K562 (cell line): ENCODE data around the gene SIRT2. TPM values are rescaled to one million over a fixed set of nuclear protein-coding genes. Genes with fewer than 3 reads are reported as not detected.

Experiments used
- ATAC-seq: fragments of 200-7000 bp; cut with Tn5 transposase; 3 replicates; pipeline ENCODE4 v1.9.1; 2020; ENCODE audit warnings: moderate library complexity
- BruUV-seq: library from RNA; stranded (reverse); fragments of 400-500 nt; replicated peaks from 2 replicates; lab custom pipeline; 2021; lab: Mats Ljungman, UMichigan
- CTCF ChIA-PET: fragments of 300-600 bp; formaldehyde crosslinking; extraction: SDS; loops from one replicate; lab custom pipeline; 2021; ENCODE audit warnings: low intra/inter-chr PET ratio; lab: Yijun Ruan, JAX
- POLR2A ChIA-PET: fragments of 300-600, 350-650 bp; sonication (Branson Sonifier 250); formaldehyde crosslinking; extraction: SDS; loops from one replicate; lab custom pipeline; 2021; ENCODE audit warnings: antibody characterized with exemption, inconsistent platforms; lab: Yijun Ruan, JAX
- DNase-seq, 4 experiments: peaks; one replicate each; pipeline versions ENCODE4 v3.0.0 to v3.0.0-alpha.2; 2011 to 2018; ENCODE audit warnings: low spot score in 3 of 4, mixed read lengths in 3 of 4; ENCODE audit errors: extremely low read depth in 1 of 4
- FAIRE-seq: peaks from 2 replicates; lab custom pipeline; 2011; peaks lifted over from hg19 to GRCh38; lab: Jason Lieb, UNC
- H2AFZ ChIP-seq: 2 replicates; pipeline ENCODE4 v1.6.0; 2011; ENCODE audit warnings: low read depth, low read length, control low read depth, inconsistent platforms
- H3K27ac ChIP-seq: fragments of 200-600 bp; 3 replicates; pipeline ENCODE4 v1.8.0; 2011; ENCODE audit warnings: low read depth, mild to moderate bottlenecking, control low read depth, inconsistent platforms, low read length, moderate library complexity, mixed read lengths; ENCODE audit errors: extremely low read depth
- H3K27me3 ChIP-seq, 2 experiments: fragments of 300-600 bp in 1 of 2; 2 replicates in 1 of 2; 3 replicates in 1 of 2; pipeline versions ENCODE4 v1.6.0 to v1.8.0; 2011; ENCODE audit warnings: inconsistent platforms in 2 of 2, low read length in 2 of 2, mild to moderate bottlenecking in 1 of 2, mixed read lengths in 1 of 2, moderate library complexity in 1 of 2; ENCODE audit not compliant: control insufficient read depth in 2 of 2, insufficient read depth in 2 of 2
- H3K36me3 ChIP-seq: fragments of 300-600 bp; 3 replicates; pipeline ENCODE4 v1.8.0; 2011; ENCODE audit warnings: mild to moderate bottlenecking, low read length, inconsistent platforms; ENCODE audit not compliant: control insufficient read depth, insufficient read depth
- H3K4me1 ChIP-seq, 2 experiments: fragments of 200-600 bp in 1 of 2; replicated peaks in 1 of 2; 2 replicates in 1 of 2; 3 replicates in 1 of 2; pipeline versions ENCODE4 v1.5.1 to v1.8.0; 2011; ENCODE audit warnings: inconsistent platforms in 2 of 2, low read length in 2 of 2, mild to moderate bottlenecking in 1 of 2, mixed read lengths in 1 of 2, moderate library complexity in 1 of 2; ENCODE audit not compliant: control insufficient read depth in 2 of 2, insufficient read depth in 2 of 2
- H3K4me2 ChIP-seq: 2 replicates; pipeline ENCODE4 v1.6.1; 2011; ENCODE audit warnings: low read length, control low read depth, inconsistent platforms, mixed read lengths; ENCODE audit not compliant: insufficient read depth
- H3K4me3 ChIP-seq: fragments of 200-600 bp; sonication (generic), shearing (Covaris generic); 2 replicates; pipeline ENCODE4 v1.5.1; 2016; ENCODE audit warnings: control low read depth, inconsistent platforms
- H3K79me2 ChIP-seq: fragments of 200-600 bp; 3 replicates; pipeline ENCODE4 v1.8.0; 2011; ENCODE audit warnings: low read length, inconsistent platforms; ENCODE audit not compliant: control insufficient read depth, insufficient read depth
- H3K9ac ChIP-seq, 2 experiments: 2 replicates each; pipeline versions ENCODE4 v1.6.0 to v1.6.1; 2011; ENCODE audit warnings: low read depth in 2 of 2, low read length in 2 of 2, control low read depth in 1 of 2, inconsistent platforms in 1 of 2, mild to moderate bottlenecking in 1 of 2, mixed read lengths in 1 of 2; ENCODE audit not compliant: insufficient read depth in 1 of 2
- H3K9me1 ChIP-seq: one replicate; pipeline ENCODE4 v1.6.0; 2011; ENCODE audit warnings: inconsistent platforms, mild to moderate bottlenecking, low read length, moderate library complexity; ENCODE audit not compliant: control insufficient read depth, insufficient read depth
- H3K9me3 ChIP-seq: replicated peaks from 2 replicates; pipeline ENCODE4 v1.5.1; 2011; ENCODE audit warnings: low read depth, low read length, inconsistent platforms; ENCODE audit not compliant: control insufficient read depth, insufficient read depth
- H4K20me1 ChIP-seq: replicated peaks from 2 replicates; pipeline ENCODE4 v1.6.1; 2011; ENCODE audit warnings: low read length, inconsistent platforms, mixed read lengths; ENCODE audit not compliant: control insufficient read depth, insufficient read depth
- GABPA ChIP-seq: fragments of 200-800 bp; sonication (Bioruptor generic); conservative IDR thresholded peaks from 2 replicates; pipeline ENCODE4 v1.6.1; 2016; ENCODE audit warnings: low read depth, missing genetic modification characterization, missing compliant biosample characterization
- MCM2 ChIP-seq: fragments of 450-650 bp; IDR thresholded peaks from 2 replicates; pipeline ENCODE4 v1.6.1; 2017; ENCODE audit warnings: low read depth, mild to moderate bottlenecking
- SP1 ChIP-seq: sonication (generic); formaldehyde crosslinking; IDR thresholded peaks from 2 replicates; pipeline ENCODE4 v1.8.1; 2022; ENCODE audit warnings: mild to moderate bottlenecking, missing genetic modification reagents
- YY1 ChIP-seq, 3 experiments: IDR thresholded peaks; 2 replicates each; pipeline ENCODE4 v1.6.1; 2011; ENCODE audit warnings: low read length in 2 of 3, mild to moderate bottlenecking in 2 of 3, moderate library complexity in 2 of 3, borderline replicate concordance in 1 of 3, control low read depth in 1 of 3, low read depth in 1 of 3; ENCODE audit not compliant: insufficient read depth in 3 of 3, insufficient replicate concordance in 2 of 3, control insufficient read depth in 1 of 3, insufficient read length in 1 of 3; ENCODE audit errors: extremely low read depth in 1 of 3
- WGBS: fragments of 100-300 bp; shearing (Covaris generic); methylation state at CpG from one replicate; pipeline ENCODE4 v1.1.6; 2016; ENCODE audit warnings: low coverage, mixed read lengths; ENCODE audit not compliant: insufficient coverage; ENCODE audit errors: missing lambda C conversion rate; 5-methylcytosine and 5-hydroxymethylcytosine counted together
- in situ Hi-C: fragments of 300-500 bp; cut with MboI; formaldehyde crosslinking; loops from 4 replicates; pipeline ENCODE4 v1.15.0; 2018; ENCODE audit warnings: inconsistent platforms, mixed read lengths
- intact Hi-C: fragments of 100-400 bp; cut with micrococcal nuclease; formaldehyde crosslinking; loops from 2 replicates; pipeline ENCODE4 v1.14.2; 2022
- polyA plus RNA-seq, 8 experiments: library from polyadenylated mRNA; depleted of rRNA in 4 of 8; stranded (reverse) in 5 of 8; unstranded in 3 of 8; fragments of >200 nt; fragmentation: Nextera tagmentation in 2 of 8; fragmentation: Illumina TruSeq in 1 of 8; extraction: Ambion mirVana in 2 of 8; extraction: Trizol in 1 of 8; gene quantifications; 2 replicates each; pipeline versions ENCODE4 v1.2.1 to v1.2.3, GENCODE V29; 2011 to 2014; ENCODE audit warnings: inconsistent platforms in 1 of 8, missing spikeins in 1 of 8
- total RNA-seq, 7 experiments: library from RNA; depleted of rRNA in 6 of 7; stranded (reverse); fragments of >200 nt in 6 of 7; fragmentation: Illumina TruSeq in 2 of 7; extraction: Trizol in 2 of 7; gene quantifications; 2 replicates each; pipeline versions ENCODE4 v1.2.1 to v1.2.3, GENCODE V29; 2011 to 2021; ENCODE audit warnings: low replicate concordance in 1 of 7

Gene SIRT2
- total and polyA plus RNA-seq, 9 of the 15 experiments (the other 6 are each of a cell fraction or from before 2014, with no cell fraction given), result 2.3 to 35.2 (median 22.9) TPM

DNA sequence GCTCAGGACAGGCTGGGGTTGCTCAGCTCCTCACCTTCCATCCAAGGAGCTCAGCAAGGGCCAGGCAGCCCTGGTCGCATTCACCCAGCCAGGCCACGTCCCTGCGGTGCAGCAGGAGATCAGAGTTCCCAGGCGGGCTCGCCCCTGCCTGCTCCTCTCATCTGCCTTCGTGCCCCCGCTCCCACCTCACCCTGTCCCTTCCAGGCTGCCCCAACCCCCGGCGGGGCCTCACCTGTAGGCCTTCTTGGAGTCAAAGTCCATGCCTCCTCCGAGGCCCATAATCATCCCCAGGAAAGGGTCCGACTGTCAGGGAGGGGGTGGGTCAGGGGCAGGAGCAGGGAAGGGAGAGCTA, 20.0 kb downstream of the SIRT2 start:
- Histone ChIP-seq H3K79me2 (no peaks in the 10 kb centered on the region), H3K4me3 (no peak overlapping the region), H3K9ac (0 out of 4 replicates have a peak overlapping the region, but pooled peaks of 1 of the 2 experiments have one; percentile 12)
- DNase-seq (no peak), FAIRE-seq (no peak), ATAC-seq (no peak)
- TF ChIP-seq YY1 (IDR thresholded peaks at IDR 0.05; ENCODE audit: borderline replicate concordance in 1 of 3, control insufficient read depth in 1 of 3, extremely low read depth in 1 of 3, insufficient read depth in 3 of 3, insufficient read length in 1 of 3, insufficient replicate concordance in 2 of 3, low read depth in 1 of 3, low read length in 2 of 3) (no peak), MCM2 (no peak), GABPA (no peak), SP1 (CRISPR knock-in tag) (no peak)
- TF ChIP-seq, all 486 proteins: peak for 0
- Histone ChIP-seq H2AFZ (no peak overlapping the region), H3K4me2 (no peak overlapping the region), H3K36me3 (peaks cover 5% of the 10 kb centered on the region; the same call in 1 of the 3 replicates), H3K27ac (no peak overlapping the region), H3K4me1 (peaks cover 21 to 57% of the 10 kb centered on the region in 2 experiments; a peak in 4 of 5 replicates), H4K20me1 (no peaks in the 10 kb centered on the region), H3K9me1 (no peaks in the 10 kb centered on the region), H3K9me3 (no peaks in the 10 kb centered on the region), H3K27me3 (no peaks in the 10 kb centered on the region)
- ChIA-PET CTCF (no interaction called here), POLR2A (interaction anchor here (0.8 to 1.2 kb wide), 2 partner anchors 8 to 10 kb away, joined by 3 read pairs; no protein-coding TSS in a partner anchor)
- intact Hi-C loops, result no loop called here
- in situ Hi-C loops, result no loop called here
- no TSS peak for BruUV-seq
- WGBS, result 79% methylated on average over 6 of the region's 11 CpGs
